ENCODE results near the gene ZNF444. TPM values are rescaled to one million over a fixed set of nuclear protein-coding genes. Genes with fewer than 3 reads are reported as not detected.

ZNF444 gene
- total RNA-seq, 4 donors from 2014 or later = 16.4 to 38.9 (median 24.9) TPM

GRCh38 chr19:56107626-56108351, 33.3 kb upstream of the ZNF444 start:
- intact Hi-C loops (cut with DNase I; ENCODE audit: low total_unique reads) = loop anchor here (5.0 to 10.0 kb wide), 2 partner anchors 35 to 1687 kb away; partner anchors contain the start of gene ZNF444
- Histone ChIP-seq H3K36me3 (no peaks in the 10 kb centered on the region), H3K27ac (peak overlapping the region in 3 of 4 donors; percentile 20 to 49 (median 24)), H3K9me3 (no peaks in the 10 kb centered on the region), H3K27me3 (no peaks in the 10 kb centered on the region), H3K4me3 (no peak overlapping the region), H3K4me1 (peaks cover 58 to 65% of the 10 kb centered on the region in 2 donors)
- in situ Hi-C loops (cut with MboI; ENCODE audit: low sequenced_read_pairs in 4 of 4) = no loop called here
- DNase-seq = no peak
- ATAC-seq = no peak
- TF ChIP-seq POLR2A (IDR thresholded peaks at IDR 0.05) (no peak), CTCF (IDR thresholded peaks at IDR 0.05 in 4 of 5, conservative IDR thresholded peaks at IDR 0.05 in 1 of 5) (no peak)

GRCh38 chr19:56108447-56109195, 32.5 kb upstream of the ZNF444 start:
- no peaks in the 10 kb centered on the region for H3K36me3 ChIP-seq
- no peak for ATAC-seq
- peak overlapping the region in 3 of 4 donors; percentile 8 to 47 (median 14) for H3K4me3 ChIP-seq
- peak overlapping the region; percentile 20 to 49 (median 26) for H3K27ac ChIP-seq
- H3K27me3 ChIP-seq = no peaks in the 10 kb centered on the region
- in situ Hi-C loops (cut with MboI; ENCODE audit: low sequenced_read_pairs in 4 of 4) = no loop called here
- no peaks in the 10 kb centered on the region for H3K9me3 ChIP-seq
- H3K4me1 ChIP-seq = peaks cover 65 to 73% of the 10 kb centered on the region in 2 donors
- TF ChIP-seq POLR2A (IDR thresholded peaks at IDR 0.05) (no peak), CTCF (IDR thresholded peaks at IDR 0.05 in 4 of 5, conservative IDR thresholded peaks at IDR 0.05 in 1 of 5) (no peak)
- intact Hi-C loops (cut with DNase I; ENCODE audit: low total_unique reads) = loop anchor here (5.0 to 10.0 kb wide), 2 partner anchors 34 to 1686 kb away; partner anchors contain the start of gene ZNF444
- DNase-seq = no peak

GRCh38 chr19:56109226-56109625, 31.9 kb upstream of the ZNF444 start:
- DNase-seq = no peak
- TF ChIP-seq POLR2A (IDR thresholded peaks at IDR 0.05) (no peak), CTCF (IDR thresholded peaks at IDR 0.05 in 4 of 5, conservative IDR thresholded peaks at IDR 0.05 in 1 of 5) (no peak)
- in situ Hi-C loops (cut with MboI; ENCODE audit: low sequenced_read_pairs in 4 of 4) = no loop called here
- no peaks in the 10 kb centered on the region for H3K9me3 ChIP-seq
- no peaks in the 10 kb centered on the region for H3K27me3 ChIP-seq
- intact Hi-C loops (cut with DNase I; ENCODE audit: low total_unique reads) = loop anchor here (5.0 to 10.0 kb wide), 2 partner anchors 33 to 1686 kb away; partner anchors contain the start of gene ZNF444
- H3K4me1 ChIP-seq = peaks cover 71 to 79% of the 10 kb centered on the region in 2 donors
- H3K27ac ChIP-seq = peak overlapping the region; percentile 20 to 73 (median 48)
- H3K4me3 ChIP-seq = peak overlapping the region in 3 of 4 donors; percentile 8 to 47 (median 14)
- H3K36me3 ChIP-seq = no peaks in the 10 kb centered on the region
- no peak for ATAC-seq

- intact Hi-C loops (cut with DNase I; ENCODE audit: low total_unique reads) = no loop called here
- Histone ChIP-seq H3K4me3 (no peak overlapping the region), H3K9me3 (no peaks in the 10 kb centered on the region), H3K4me1 (peaks cover 73 to 78% of the 10 kb centered on the region in 2 donors), H3K27ac (peak overlapping the region; percentile 33 to 76 (median 68)), H3K36me3 (no peaks in the 10 kb centered on the region), H3K27me3 (no peaks in the 10 kb centered on the region)
- DNase-seq = peak in 1 of 2 donors; percentile 33
- in situ Hi-C loops (cut with MboI; ENCODE audit: low sequenced_read_pairs in 4 of 4) = no loop called here
- TF ChIP-seq POLR2A (IDR thresholded peaks at IDR 0.05) (no peak), CTCF (IDR thresholded peaks at IDR 0.05 in 4 of 5, conservative IDR thresholded peaks at IDR 0.05 in 1 of 5) (no peak)
- ATAC-seq = peak; percentile 28 to 60
Observed at GRCh38 chr19:56110515-56111448, 30.3 kb upstream of the ZNF444 start.

All from gastrocnemius medialis (tissue), 4 donors.